ENCODE data around the gene PDE8B. TPM values are rescaled to one million over a fixed set of nuclear protein-coding genes. Genes with fewer than 3 reads are reported as not detected.
A peak's percentile ranks its signal among the peaks of the same experiment; 100 is the strongest.

PDE8B gene
- total RNA-seq, 1 donor, result not detected

DNA sequence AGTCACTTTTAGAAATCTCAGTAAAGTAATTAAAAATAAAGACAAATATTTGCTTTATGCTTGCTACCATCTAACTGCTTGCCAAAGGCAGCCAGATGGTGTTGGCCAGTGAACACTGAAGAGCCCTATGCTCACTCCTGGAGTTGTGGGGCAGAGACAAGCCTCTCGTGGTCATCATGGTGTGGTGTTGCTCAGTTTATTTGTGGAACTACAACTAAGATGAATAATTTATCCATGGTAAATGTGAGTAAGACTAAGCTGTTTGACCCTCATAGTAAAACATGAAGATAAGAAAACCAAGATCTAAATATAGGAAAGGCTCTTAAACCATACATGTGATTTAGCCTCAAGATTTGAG lies 100.7 kb downstream of the PDE8B start:
- TF ChIP-seq, protein P1, sequence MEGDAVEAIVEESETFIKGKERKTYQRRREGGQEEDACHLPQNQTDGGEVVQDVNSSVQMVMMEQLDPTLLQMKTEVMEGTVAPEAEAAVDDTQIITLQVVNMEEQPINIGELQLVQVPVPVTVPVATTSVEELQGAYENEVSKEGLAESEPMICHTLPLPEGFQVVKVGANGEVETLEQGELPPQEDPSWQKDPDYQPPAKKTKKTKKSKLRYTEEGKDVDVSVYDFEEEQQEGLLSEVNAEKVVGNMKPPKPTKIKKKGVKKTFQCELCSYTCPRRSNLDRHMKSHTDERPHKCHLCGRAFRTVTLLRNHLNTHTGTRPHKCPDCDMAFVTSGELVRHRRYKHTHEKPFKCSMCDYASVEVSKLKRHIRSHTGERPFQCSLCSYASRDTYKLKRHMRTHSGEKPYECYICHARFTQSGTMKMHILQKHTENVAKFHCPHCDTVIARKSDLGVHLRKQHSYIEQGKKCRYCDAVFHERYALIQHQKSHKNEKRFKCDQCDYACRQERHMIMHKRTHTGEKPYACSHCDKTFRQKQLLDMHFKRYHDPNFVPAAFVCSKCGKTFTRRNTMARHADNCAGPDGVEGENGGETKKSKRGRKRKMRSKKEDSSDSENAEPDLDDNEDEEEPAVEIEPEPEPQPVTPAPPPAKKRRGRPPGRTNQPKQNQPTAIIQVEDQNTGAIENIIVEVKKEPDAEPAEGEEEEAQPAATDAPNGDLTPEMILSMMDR (IDR thresholded peaks at IDR 0.05; ENCODE audit: insufficient read depth, low read length), result no peak
- DNase-seq (ENCODE audit: low read depth), result no peak
- no peak overlapping the region for H3K4me3 ChIP-seq (ENCODE audit: low read depth, low read length)

DNA sequence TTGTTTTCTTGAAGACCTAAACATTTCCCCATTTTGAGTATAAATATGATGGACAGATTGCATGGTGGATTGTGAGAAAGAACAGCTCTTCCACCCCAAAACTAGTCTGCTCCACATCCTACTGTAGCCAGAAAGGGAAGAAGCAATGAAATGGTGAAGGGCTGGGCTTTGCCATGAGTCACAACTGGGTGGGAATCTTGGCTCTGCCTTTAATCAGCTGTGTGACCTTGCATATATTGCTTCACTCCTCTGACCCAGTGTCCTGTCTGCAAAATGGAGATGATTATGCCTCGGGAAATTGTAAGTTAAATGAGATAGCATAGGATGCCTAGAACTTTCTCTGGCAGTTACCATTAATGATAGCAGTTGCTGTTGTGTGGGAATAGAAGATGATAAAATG lies 101.9 kb downstream of the PDE8B start:
- peak; percentile 18 for DNase-seq (ENCODE audit: low read depth)
- TF ChIP-seq, protein P1 (IDR thresholded peaks at IDR 0.05; ENCODE audit: insufficient read depth, low read length), result no peak
- no peak overlapping the region for H3K4me3 ChIP-seq (ENCODE audit: low read depth, low read length)

DNA sequence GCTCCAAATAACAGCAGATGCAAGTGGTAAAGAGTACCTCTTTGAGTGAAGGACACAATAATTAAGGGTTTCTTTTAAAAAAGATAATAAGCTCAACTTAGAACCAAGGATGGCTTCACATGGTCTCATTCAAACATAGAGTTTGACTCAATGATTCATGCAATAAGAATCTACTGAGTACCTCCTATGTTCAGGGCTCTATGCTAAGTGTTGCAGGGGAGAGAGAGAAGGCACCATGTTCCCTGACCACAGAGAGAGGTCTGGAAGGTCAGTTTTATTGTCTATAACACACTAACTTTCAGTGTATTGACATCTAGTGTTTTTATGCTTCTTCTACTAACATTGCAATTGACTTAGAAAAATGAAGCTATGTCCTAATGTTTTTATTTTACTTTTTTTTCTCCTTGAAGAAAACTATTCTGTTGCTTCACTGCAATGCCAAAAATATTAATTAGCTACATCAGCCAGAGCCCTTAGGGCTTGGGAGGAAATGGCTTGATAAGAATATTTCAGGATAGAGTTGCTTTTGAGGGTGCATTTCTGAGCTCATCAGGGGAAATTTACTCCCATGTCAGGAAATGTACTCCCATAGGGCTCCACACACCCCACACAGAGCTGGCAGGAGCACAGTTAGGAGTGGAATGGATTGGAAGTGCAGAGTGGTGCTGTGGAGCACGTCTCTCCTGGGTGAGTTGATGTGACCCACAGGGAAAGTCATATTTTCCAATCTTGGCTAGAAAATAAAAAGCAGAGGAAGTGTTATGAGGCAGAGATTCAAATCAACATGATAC lies 106.6 kb downstream of the PDE8B start:
- no peak overlapping the region for H3K4me3 ChIP-seq (ENCODE audit: low read depth, low read length)
- DNase-seq (ENCODE audit: low read depth), result no peak
- TF ChIP-seq, protein P1 (IDR thresholded peaks at IDR 0.05; ENCODE audit: insufficient read depth, low read length), result no peak

DNA sequence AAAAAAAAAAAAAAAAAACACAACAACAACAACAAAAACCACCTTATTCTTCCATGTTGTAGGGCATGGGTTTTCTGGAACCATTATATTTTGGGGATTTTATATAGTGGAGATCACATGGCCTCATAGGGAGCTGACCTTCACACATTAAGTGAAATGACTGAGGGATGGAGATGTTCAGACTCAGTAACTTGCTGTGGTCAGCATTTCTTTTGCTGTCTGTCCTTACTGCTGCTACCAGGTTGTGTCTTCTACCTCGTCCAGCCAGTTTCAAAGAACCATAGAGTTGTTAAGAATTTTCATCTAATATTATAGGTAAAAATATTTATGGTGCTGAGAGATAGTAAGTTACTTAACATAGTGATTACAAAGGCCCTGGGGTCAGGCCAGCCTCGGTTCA lies 107.6 kb downstream of the PDE8B start:
- no peak for DNase-seq (ENCODE audit: low read depth)
- TF ChIP-seq, protein P1 (IDR thresholded peaks at IDR 0.05; ENCODE audit: insufficient read depth, low read length), result no peak
- no peak overlapping the region for H3K4me3 ChIP-seq (ENCODE audit: low read depth, low read length)

DNA sequence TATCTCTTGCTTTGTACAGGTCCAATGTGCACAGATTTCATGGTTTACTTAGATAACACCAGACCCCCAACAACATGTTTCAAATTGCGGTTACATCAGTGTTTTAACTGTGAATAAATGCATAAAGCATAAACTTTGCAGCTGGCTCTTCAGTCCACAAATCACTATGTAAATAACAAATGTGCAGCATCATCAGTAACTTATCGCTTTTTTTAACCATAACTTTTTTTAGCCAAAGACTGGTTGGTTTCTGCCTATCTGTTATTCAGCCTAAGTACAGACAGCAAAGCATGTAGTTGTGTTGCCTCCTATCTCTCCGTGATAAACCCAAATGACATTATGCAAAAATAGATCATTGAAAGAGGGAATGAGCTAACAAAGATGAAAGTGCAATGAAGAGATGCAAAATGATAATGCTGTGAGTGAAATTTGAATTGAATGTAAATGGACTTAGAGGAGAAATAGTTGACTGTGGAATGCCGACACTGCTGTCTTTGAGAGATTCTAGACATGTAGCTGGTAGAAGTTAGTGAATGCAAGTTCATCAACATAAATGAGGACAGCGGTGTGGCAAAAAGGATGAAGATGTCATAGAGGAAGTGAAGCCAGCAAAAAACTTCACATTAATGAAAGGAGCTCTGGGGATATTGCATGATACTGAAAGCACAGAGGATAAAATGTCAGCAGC lies 108.8 kb downstream of the PDE8B start:
- TF ChIP-seq, protein P1 (IDR thresholded peaks at IDR 0.05; ENCODE audit: insufficient read depth, low read length), result no peak
- DNase-seq (ENCODE audit: low read depth), result no peak
- no peak overlapping the region for H3K4me3 ChIP-seq (ENCODE audit: low read depth, low read length)

DNA sequence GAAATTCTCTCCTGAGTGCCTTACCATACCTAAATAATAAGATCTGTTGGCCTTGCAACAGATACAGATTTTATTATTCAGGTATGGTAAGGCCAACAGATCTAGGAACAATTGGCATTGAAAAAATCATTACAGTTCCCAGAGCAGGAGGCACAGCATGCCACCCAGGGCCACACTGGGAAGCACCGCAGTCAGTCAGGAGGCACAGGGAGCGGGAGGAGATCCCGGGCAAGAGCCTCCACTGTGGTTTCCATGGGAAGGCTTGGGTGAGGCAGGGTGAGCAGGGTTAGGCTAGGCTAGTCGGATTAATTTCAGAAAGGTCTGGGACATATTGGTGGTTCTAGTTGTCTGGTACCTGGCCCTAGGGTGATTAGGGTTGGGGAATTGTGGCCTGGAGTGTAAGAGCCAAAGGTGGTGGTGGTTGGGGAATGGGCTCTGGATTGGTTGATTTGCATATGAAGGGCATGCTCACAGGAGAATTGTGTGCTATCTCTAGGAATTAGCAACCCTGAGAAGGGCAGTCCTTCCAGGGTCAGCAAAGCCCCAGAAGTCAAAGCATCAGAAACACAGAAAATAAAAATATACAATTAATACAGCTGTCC lies 111.4 kb downstream of the PDE8B start:
- H3K4me3 ChIP-seq (ENCODE audit: low read depth, low read length), result no peak overlapping the region
- TF ChIP-seq, protein P1 (IDR thresholded peaks at IDR 0.05; ENCODE audit: insufficient read depth, low read length), result no peak
- DNase-seq (ENCODE audit: low read depth), result no peak

Measured in fibroblast of the aortic adventitia (primary cell).